ENCODE results near the gene SIAH2.

- TF ChIP-seq CTCF (IDR thresholded peaks at IDR 0.05): no peak
- TF ChIP-seq POLR2A (IDR thresholded peaks at IDR 0.05): no peak
These were observed 42.5 kb downstream of the SIAH2 start for GRCh38 chr3:150720444-150720843.

All from right lobe of liver (tissue), 4 donors.